NCI-H345 treated with DMSO at 0.1 percent for 48 hours (cell line): ENCODE results near the gene DUSP8.

ENCODE experiments used
- DNase-seq: peaks from one replicate; lab custom pipeline; 2025; ENCODE audit not compliant: unreplicated experiment; lab: John Stamatoyannopoulos, UW

DUSP8 gene

GRCh38 chr11:1504581-1505290 is 67.3 kb downstream of the DUSP8 start:
- no peak for DNase-seq

DNA sequence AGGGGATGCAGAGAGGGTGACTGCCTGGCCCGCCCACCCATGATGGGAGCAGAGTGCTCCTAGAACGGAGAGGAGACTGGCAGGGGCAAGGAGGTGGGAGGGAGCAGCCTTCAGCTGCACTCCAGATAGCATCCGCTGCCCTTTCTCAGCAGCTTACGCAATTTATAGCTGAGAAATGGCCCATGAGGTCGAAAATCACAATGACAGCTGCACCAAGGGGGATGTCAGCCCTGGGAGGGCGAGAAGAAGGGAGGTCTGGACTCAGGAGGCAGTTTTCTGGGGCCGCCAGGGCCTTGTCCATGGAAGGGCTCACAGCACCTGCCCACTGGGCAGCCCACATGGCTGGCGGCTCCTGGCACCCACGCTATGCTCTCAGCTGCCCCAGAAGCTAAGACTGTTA is 67.9 kb downstream of the DUSP8 start:
- DNase-seq, result no peak
